ENCODE results near the gene TOP2A. TPM values are rescaled to one million over a fixed set of nuclear protein-coding genes. Genes with fewer than 3 reads are reported as not detected.

The TOP2A gene
- total RNA-seq, 1 donor from 2014 or later: 91.0 TPM

DNA sequence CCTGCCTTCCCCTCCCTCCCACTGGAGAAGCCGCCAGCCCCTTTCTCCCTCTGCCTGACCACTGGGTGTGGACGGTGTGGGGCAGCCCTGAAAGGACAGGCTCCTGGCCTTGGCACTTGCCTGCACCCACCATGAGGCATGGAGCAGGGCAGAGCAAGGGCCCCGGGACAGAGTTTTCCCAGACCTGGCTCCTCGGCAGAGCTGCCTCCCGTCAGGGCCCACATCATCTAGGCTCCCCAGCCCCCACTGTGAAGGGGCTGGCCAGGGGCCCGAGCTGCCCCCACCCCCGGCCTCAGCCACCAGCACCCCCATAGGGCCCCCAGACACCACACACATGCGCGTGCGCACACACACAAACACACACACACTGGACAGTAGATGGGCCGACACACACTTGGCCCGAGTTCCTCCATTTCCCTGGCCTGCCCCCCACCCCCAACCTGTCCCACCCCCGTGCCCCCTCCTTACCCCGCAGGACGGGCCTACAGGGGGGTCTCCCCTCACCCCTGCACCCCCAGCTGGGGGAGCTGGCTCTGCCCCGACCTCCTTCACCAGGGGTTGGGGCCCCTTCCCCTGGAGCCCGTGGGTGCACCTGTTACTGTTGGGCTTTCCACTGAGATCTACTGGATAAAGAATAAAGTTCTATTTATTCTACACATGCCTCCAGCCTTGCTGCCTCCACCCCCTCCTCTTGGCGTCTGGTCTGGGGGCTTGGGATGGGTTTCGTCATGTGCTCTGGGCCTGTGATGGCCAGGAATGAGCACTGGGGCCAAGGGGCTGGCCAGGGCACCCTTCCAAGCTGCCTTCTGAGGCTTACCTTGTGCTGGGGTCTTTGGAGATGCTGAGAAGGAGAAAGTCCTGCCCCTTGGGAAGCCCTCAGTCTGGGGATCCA lies 60.5 kb downstream of the TOP2A start:
- TF ChIP-seq, protein P1, sequence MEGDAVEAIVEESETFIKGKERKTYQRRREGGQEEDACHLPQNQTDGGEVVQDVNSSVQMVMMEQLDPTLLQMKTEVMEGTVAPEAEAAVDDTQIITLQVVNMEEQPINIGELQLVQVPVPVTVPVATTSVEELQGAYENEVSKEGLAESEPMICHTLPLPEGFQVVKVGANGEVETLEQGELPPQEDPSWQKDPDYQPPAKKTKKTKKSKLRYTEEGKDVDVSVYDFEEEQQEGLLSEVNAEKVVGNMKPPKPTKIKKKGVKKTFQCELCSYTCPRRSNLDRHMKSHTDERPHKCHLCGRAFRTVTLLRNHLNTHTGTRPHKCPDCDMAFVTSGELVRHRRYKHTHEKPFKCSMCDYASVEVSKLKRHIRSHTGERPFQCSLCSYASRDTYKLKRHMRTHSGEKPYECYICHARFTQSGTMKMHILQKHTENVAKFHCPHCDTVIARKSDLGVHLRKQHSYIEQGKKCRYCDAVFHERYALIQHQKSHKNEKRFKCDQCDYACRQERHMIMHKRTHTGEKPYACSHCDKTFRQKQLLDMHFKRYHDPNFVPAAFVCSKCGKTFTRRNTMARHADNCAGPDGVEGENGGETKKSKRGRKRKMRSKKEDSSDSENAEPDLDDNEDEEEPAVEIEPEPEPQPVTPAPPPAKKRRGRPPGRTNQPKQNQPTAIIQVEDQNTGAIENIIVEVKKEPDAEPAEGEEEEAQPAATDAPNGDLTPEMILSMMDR (IDR thresholded peaks at IDR 0.05; ENCODE audit: unreplicated experiment): no peak
- peaks cover 32% of the 10 kb centered on the region for H3K4me1 Mint-ChIP-seq
- peaks cover 15% of the 10 kb centered on the region for H3K36me3 Mint-ChIP-seq
- H3K9me3 Mint-ChIP-seq: no peaks in the 10 kb centered on the region
- DNase-seq (ENCODE audit: low spot score in 2 of 2, unreplicated experiment in 2 of 2): no peak
- peaks cover 9% of the 10 kb centered on the region for H3K27me3 Mint-ChIP-seq (ENCODE audit: low read depth)
- peak overlapping the region; percentile 59 for H3K27ac Mint-ChIP-seq
- no peak overlapping the region for H3K4me3 Mint-ChIP-seq

DNA sequence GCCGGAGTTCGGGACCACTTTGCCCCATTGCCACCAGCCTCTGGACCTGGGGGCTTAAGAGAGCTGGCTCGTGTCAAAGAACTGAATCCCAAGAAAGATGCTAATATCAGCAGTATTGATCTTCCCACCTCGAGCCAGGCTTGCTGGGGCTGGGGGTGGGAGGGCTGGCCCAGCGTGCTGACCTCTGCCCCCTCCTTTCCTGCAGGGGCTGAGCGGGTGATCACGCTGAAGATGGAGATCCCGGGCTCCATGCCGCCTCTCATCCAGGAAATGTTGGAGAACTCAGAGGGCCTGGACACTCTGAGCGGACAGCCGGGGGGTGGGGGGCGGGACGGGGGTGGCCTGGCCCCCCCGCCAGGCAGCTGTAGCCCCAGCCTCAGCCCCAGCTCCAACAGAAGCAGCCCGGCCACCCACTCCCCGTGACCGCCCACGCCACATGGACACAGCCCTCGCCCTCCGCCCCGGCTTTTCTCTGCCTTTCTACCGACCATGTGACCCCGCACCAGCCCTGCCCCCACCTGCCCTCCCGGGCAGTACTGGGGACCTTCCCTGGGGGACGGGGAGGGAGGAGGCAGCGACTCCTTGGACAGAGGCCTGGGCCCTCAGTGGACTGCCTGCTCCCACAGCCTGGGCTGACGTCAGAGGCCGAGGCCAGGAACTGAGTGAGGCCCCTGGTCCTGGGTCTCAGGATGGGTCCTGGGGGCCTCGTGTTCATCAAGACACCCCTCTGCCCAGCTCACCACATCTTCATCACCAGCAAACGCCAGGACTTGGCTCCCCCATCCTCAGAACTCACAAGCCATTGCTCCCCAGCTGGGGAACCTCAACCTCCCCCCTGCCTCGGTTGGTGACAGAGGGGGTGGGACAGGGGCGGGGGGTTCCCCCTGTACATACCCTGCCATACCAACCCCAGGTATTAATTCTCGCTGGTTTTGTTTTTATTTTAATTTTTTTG lies 61.6 kb downstream of the TOP2A start:
- TF ChIP-seq, protein P1 (IDR thresholded peaks at IDR 0.05; ENCODE audit: unreplicated experiment): no peak
- Mint-ChIP-seq H3K36me3 (peaks cover 17% of the 10 kb centered on the region), H3K4me1 (peaks cover 39% of the 10 kb centered on the region), H3K27me3 (ENCODE audit: low read depth) (peaks cover 3% of the 10 kb centered on the region), H3K4me3 (no peak overlapping the region), H3K27ac (no peak overlapping the region), H3K9me3 (no peaks in the 10 kb centered on the region)
- no peak for DNase-seq (ENCODE audit: low spot score in 2 of 2, unreplicated experiment in 2 of 2)

DNA sequence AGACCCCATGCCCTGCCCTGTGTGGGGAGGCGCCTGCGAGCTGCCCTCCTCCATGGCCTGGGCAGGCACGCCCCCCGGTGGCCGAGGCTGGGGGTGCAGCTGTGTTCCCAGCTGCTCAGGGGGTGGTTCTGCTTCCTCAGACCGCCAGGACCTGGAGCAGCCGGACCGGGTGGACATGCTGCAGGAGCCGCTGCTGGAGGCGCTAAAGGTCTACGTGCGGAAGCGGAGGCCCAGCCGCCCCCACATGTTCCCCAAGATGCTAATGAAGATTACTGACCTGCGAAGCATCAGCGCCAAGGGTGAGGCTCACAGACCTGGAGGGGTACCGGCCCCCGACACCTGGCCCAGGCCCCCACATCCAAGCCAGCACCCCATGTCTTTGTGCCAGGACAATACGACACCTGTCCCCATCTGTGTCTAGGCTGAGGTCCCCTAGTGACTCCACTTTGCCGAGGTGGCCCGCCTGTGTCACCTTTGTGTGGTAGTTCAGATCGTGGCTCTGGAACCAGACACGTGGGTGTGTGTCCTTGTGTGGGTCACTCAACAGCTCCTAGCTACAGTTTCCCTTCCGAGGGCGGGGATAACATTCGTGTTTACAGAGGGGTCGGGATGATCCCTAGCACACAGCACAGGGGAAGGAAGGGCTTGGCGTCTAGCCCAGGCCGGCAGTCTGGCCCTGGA lies 62.4 kb downstream of the TOP2A start:
- H3K27ac Mint-ChIP-seq: no peak overlapping the region
- DNase-seq (ENCODE audit: low spot score in 2 of 2, unreplicated experiment in 2 of 2): peak in 1 of 2 experiments; percentile 89

GRCh38 chr17:40354221-40355122 lies 63.2 kb downstream of the TOP2A start:
- no peak overlapping the region for H3K27ac Mint-ChIP-seq
- TF ChIP-seq, protein P1 (IDR thresholded peaks at IDR 0.05; ENCODE audit: unreplicated experiment): no peak
- H3K4me1 Mint-ChIP-seq: peaks cover 55% of the 10 kb centered on the region
- no peaks in the 10 kb centered on the region for H3K9me3 Mint-ChIP-seq
- H3K36me3 Mint-ChIP-seq: peaks cover 18% of the 10 kb centered on the region
- H3K27me3 Mint-ChIP-seq (ENCODE audit: low read depth): no peaks in the 10 kb centered on the region
- H3K4me3 Mint-ChIP-seq: no peak overlapping the region
- no peak for DNase-seq (ENCODE audit: low spot score in 2 of 2, unreplicated experiment in 2 of 2)

More for the DNA sequence above, 62.4 kb downstream of the TOP2A start:
- H3K4me3 Mint-ChIP-seq: no peak overlapping the region
- H3K9me3 Mint-ChIP-seq: no peaks in the 10 kb centered on the region
- TF ChIP-seq, protein P1 (IDR thresholded peaks at IDR 0.05; ENCODE audit: unreplicated experiment): peak; percentile 94
- H3K36me3 Mint-ChIP-seq: peaks cover 17% of the 10 kb centered on the region
- no peaks in the 10 kb centered on the region for H3K27me3 Mint-ChIP-seq (ENCODE audit: low read depth)
- H3K4me1 Mint-ChIP-seq: peaks cover 47% of the 10 kb centered on the region
